ENCODE measurements around the gene ZNF410. TPM values are rescaled to one million over a fixed set of nuclear protein-coding genes. Genes with fewer than 3 reads are reported as not detected.
A peak's percentile ranks its signal among the peaks of the same experiment; 100 is the strongest.
"Not testable (repeated sequence)": the region's sequence is repeated elsewhere in the genome, so short reads cannot be mapped to it uniquely, and the experiment has no call there.

Gene ZNF410, protein sequence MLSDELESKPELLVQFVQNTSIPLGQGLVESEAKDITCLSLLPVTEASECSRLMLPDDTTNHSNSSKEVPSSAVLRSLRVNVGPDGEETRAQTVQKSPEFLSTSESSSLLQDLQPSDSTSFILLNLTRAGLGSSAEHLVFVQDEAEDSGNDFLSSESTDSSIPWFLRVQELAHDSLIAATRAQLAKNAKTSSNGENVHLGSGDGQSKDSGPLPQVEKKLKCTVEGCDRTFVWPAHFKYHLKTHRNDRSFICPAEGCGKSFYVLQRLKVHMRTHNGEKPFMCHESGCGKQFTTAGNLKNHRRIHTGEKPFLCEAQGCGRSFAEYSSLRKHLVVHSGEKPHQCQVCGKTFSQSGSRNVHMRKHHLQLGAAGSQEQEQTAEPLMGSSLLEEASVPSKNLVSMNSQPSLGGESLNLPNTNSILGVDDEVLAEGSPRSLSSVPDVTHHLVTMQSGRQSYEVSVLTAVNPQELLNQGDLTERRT
- polyA plus RNA-seq (ENCODE audit: insufficient read length) = 65.5 TPM
- long read RNA-seq, donor 1, transcript ZNF410-211 (12 exons, 2,601 nt) = major isoform, 6 of 24 reads
- long read RNA-seq, donor 1, partial matches to known transcripts = 13 of 24 reads
- long read RNA-seq, donor 1, other reads (novel, unspliced or antisense) = 0 of 24 reads
- long read RNA-seq, donor 2, partial matches to known transcripts = 0 of 5 reads
- long read RNA-seq, donor 2, other reads (novel, unspliced or antisense) = 0 of 5 reads
- long read RNA-seq, donor 3, partial matches to known transcripts = 0 of 5 reads
- long read RNA-seq, donor 3, other reads (novel, unspliced or antisense) = 0 of 5 reads
- long read RNA-seq, donor 4, partial matches to known transcripts = 0 of 1 reads
- long read RNA-seq, donor 4, other reads (novel, unspliced or antisense) = 0 of 1 reads
- long read RNA-seq, donor 5, transcript ZNF410-211 (12 exons, 2,601 nt) = major isoform, 14 of 29 reads
- long read RNA-seq, donor 5, partial matches to known transcripts = 13 of 29 reads
- long read RNA-seq, donor 5, other reads (novel, unspliced or antisense) = 0 of 29 reads
- long read RNA-seq, donor 6, transcript ZNF410-211 (12 exons, 2,601 nt) = major isoform, 5 of 16 reads
- long read RNA-seq, donor 6, partial matches to known transcripts = 9 of 16 reads
- long read RNA-seq, donor 6, other reads (novel, unspliced or antisense) = 0 of 16 reads
- long read RNA-seq, donor 7, partial matches to known transcripts = 0 of 5 reads
- long read RNA-seq, donor 7, other reads (novel, unspliced or antisense) = 0 of 5 reads
- long read RNA-seq, donor 8, transcript ZNF410-211 (12 exons, 2,601 nt) = major isoform, 5 of 5 reads
- long read RNA-seq, donor 8, partial matches to known transcripts = 0 of 5 reads
- long read RNA-seq, donor 8, other reads (novel, unspliced or antisense) = 0 of 5 reads

DNA sequence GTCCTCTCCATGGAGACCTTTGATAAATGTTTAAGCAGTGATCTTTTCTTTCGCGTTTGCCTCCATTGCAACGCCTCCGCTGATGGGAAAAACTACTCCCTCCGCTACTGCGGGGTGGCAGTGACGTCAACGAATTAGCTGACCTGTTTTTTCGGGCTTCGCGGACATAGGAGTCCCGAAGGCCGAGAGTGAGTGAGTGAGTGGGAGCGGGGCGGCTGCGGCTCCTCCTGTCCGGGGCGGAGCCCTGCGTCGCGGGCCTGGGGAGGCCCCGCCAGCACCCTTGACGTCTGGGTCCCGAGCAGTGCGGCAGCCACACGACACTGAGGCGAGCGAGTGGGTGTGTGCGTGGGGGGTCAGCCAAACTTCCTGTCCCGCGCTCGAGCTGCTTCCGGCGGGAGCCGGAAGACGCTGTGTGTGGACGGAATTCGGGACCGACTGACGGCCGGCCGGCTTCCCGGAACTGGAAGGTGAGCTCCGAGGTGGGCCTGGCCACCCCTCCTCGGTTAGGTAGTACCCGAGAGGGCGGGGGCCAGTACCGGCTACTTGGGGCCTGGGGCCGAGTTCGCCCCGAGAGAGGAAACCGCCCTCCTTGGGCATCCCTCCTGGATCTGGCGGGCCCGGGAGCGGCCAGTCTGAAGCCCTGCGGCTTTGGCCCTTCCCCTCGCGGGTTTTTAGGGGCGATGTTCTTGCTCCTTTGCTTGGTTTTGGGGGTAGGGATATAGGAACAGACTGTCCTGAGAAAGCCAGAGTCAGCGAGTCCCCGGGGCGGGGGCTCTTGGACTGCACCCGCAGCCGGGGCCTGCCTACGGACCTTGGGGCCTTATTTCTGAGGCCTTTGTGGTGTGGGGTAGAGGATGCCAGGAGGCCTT lies at the start of gene ZNF410:
Gene ZNF410, plus strand, starts transcription at position 411 of the 869 bp plus-strand sequence. CDS start 5,317 bp downstream, outside the sequence.
- peak; percentile 91 for DNase-seq

DNA sequence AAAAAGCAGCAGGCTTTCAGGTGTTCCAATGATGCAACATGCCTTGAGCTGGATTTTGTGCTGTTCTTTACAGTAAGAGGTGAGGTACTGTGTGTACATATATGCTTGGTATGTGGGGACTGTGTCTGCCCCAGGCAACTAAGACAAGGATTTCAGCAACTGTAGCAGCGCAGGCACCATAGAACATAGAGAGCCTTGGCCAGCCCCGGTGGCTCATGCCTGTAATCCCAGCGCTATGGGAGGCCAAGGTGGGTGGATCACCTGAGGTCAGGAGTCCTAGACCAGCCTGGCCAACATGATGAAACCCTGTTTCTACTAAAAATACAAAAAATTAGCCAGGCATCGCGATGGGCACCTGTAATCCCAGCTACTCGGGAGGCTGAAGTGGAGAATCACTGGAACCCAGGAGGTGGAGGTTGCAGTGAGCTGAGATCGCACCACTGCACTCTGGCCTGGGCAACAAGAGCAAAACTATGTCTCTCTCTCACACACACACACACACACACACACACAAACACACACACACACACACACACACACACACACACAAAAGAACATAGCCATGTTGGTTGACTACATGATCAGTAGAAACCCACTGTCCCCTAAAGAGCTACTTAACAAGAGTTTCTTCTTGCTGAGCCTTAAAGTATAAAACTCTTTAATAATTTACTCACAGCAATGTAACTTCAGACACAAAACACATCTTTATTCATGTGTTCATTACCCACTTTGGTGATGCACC lies 48.2 kb upstream of the ZNF410 start:
- not testable (repeated sequence) for DNase-seq

DNA sequence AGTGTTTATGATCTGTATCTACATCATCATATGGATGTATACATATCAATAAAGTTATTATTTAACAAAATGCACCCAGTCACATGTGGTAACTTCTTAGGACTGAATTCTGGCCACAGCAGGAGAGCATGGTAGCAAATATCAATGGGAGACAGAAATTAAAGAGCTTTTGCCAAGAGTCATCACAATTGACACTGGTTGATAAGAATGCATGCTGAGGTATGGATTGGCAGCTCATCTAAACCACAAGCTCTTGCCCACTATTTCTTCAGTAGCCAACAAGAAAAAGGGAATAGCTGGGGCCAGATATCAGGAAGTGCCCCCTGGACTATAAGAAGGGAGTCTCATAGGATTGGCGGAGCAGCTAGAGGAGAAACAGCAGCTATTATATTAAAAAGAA lies 44.5 kb upstream of the ZNF410 start:
- no peak for DNase-seq

DNA sequence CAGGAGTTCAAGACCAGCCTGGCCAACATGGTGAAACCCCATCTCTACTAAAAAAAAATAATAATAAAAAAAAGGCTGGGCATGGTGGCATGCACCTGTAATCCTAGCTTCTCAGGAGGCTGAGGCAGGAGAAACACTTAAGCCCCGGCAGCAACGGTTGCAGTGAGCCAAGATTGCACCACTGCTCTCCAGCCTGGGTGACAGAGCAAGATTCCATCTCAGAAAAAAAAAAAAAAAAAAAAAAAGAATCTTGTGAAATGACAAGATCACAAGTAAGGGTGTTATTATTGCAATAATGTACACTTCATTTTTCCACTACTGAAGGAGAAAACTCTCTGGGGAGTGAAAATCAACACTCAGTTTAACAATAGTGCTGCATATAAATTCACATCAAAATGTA lies 43.8 kb upstream of the ZNF410 start:
- DNase-seq = no peak

DNA sequence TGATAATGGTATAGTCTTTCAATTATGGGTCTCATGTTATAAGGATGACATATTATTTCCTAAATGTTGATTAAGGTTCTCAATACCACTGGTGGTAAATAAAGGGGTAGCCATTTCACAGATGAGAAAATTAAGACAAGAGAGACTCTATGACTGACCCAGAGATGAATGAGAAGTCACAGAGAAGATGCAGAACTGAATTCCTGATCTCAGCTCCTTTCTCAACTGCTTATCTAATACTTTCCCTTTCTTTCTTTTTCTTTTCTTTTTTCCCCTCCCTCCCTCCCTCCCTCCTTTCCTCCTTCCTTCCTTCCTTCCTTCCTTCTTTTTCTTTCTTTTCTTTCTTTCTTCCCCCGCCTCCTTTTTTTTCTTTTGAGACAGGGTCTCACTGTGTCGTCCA lies 43.4 kb upstream of the ZNF410 start:
- DNase-seq = no peak

DNA sequence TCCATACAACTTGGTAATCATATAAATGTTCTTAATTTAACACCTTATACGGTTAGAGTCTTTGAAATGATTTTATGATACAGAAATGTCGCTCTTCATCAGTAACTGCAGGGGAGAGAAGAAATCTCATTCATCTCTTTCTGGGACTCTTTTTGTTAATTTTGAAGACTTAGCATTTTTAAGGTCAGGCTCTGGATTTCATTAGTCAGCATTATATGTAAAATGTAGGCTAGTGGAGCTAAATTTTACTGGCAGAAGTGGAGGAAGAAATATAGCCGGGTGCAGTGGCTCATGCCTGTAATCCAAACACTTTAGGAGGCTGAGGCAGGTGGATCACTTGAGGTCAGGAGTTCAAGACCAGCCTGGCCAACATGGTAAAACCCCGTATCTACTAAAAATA lies 39.7 kb upstream of the ZNF410 start:
- no peak for DNase-seq

DNA sequence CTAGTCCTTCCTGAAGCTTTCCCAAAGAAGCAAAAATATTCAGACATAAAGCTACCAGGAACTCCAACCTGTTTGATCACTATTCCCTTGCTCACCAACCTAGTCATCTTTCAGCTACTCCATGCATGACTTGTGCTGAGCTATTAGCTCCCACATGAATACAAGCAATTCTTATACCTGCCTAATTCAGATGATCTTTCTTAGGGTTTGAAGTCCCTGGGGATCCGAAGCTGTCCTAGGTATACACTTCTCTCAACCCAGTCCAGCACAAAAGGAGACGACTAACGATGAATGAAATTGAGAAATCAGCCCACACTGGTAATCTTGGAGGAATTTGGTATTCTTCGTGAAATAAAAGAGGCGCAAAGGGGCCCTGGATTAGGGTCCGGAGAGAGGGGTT lies 35.7 kb upstream of the ZNF410 start:
- DNase-seq = no peak

DNA sequence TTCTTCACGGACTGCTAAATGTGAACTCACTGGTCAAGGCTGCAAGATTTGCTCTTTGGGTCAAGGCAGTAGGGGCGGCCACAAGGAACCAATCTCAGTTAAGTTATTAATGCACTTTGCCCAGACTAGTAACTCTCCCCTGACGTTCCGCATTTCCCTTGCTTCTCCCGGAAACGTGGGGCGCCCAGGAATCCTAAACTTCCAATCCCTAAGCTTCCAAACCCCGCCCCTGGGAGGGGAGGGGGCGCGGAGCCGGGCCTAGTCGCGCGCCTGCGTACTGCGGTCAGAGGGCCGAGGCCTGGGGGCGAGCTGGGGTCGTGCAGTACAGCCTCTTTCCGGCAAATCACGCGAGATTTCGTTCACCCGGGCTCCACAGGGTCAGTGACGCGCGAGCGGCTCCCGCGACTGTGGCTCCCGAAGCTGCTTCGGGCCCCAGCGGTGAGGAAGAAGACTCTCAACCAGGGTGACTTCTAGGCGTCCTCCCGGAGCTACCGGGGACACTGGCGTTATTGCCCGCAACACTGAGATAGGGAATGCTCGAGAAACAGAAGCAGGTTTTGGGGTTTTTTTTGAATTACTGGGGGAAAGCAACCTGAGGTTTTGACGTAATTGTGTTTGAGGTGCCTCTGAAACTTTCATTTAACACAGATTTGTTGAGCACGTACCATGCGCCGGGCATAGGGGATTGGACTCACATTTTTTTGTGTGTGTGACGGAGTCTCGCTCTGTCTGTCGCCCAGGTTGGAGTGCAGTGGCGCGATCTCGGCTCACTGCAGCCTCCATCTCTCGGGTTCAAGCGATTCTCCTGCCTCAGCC lies 34.9 kb upstream of the ZNF410 start, which contains the start of gene PTGR2:
Gene PTGR2, plus strand, starts transcription at position 265 of the 816 bp plus-strand sequence. CDS start 7,032 bp downstream, outside the sequence.
- DNase-seq = peak; percentile 98

DNA sequence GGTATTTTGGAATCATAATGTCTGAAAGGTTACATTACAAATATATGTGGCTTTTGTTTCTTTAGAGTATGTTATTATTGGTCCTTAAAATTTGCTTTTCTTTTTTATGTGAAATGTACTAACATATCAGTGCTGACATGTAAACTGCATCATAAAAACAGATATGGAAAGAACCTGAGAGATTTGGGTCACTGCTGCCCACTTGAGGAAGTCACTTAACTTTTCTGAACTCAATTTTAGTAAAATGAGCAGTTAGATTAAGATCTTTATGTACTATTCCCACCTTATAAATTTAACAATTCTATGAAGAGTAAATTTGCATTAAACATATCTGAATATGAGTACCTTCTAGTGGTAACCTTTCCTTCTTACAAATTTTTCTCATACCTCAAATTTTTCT lies 27.5 kb upstream of the ZNF410 start:
- no peak for DNase-seq

DNA sequence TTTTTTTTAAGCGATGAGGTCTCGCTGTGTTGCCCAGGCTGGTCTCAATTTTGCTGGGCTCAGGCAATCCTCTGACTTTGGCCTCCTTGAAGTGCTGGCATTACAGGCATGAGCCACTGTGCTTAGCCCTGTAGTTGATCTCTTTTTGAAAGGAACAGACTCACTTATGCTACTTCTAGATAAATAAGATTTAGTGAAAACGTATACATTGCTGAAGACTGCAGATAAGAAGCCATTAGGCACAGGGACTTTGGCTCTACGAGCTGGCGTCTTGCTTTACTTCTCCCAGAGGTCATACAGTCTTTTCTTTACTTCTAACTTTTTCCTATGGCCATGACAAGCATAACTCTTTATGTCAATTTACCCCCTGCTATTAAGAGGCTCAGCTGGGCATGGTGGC lies 25.6 kb upstream of the ZNF410 start:
- DNase-seq = no peak

DNA sequence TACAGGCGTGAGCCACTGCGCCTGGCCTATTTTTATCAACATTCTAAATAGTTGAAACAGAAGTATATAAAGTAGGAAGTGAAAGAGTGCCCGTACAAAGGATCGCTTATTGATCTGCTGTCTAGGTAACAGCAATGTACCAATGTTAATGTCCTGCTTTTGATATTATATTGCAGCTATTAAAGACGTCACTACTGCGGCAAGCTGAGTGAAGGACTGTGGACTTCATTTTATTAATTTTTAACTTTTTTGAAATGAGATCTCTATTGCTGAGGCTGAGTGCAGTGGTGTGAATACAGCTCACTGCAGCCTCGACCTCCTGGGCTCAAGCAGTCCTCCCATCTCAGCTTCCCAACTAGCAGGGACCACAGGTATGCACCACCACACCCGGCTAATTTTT lies 24.2 kb upstream of the ZNF410 start:
- DNase-seq = no peak

DNA sequence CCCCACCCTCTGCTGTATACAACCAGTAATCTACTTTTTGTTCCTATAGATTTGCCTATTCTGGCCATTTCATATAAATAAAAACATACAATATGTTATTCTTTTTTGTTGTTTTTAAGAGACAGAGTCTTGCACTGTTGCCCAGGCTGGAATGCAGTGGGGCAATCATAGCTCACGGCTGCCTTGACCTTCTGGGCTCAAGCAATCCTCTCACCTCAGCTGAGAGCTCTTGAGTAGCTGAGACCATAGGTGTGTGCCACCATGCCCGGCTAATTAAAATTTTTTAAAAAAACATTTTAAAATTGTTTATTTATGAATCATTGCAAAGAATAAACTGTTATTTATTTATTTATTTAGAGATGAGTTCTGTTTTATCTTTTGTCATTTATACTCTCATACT lies 23.4 kb upstream of the ZNF410 start:
- DNase-seq = no peak

DNA sequence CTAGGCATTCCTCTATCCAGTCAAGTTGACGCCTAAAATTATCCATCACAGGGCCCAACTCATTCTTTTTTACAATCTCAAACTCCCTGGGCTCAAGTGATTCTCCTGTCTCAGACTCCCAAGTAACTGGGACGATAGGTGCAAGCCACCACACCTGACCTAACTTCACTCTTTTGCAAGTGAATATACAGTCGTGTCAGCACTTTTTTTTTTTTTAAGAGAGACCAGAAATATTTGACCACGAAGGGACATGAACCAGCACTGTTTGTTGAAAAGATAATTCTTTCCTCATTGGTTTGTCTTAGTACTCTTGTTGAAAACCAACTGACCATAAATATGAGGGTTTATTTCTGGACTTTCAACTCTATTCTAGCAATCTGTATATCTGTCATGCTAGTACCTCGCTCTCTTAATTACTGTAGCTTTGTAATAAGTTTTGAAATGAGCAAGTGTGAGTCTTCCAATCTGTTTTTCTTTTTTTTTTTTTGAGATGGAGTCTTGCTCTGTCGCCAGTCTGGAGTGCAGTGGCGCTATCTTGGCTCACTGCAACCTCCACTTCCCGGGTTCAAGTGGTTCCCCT lies 21.0 kb upstream of the ZNF410 start:
- no peak for DNase-seq

DNA sequence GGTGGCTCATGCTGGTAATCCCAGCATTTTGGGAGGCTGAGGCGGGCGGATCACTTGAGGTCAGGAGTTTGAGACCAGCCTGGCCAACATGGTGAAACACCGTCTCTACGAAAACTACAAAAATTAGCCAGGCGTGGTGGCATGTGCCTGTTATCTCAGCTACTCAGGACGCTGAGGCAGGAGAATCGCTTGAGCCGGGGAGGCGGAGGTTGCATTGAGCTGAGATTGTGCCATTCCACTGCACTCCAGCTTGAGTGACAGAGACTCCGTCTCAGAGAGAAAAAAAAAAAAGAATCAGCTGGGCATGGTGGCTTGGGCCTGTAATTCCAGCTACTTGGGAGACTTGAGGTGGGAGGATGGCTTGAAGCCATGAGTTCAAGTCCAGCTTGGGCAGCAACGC lies 16.9 kb upstream of the ZNF410 start:
- not testable (repeated sequence) for DNase-seq

DNA sequence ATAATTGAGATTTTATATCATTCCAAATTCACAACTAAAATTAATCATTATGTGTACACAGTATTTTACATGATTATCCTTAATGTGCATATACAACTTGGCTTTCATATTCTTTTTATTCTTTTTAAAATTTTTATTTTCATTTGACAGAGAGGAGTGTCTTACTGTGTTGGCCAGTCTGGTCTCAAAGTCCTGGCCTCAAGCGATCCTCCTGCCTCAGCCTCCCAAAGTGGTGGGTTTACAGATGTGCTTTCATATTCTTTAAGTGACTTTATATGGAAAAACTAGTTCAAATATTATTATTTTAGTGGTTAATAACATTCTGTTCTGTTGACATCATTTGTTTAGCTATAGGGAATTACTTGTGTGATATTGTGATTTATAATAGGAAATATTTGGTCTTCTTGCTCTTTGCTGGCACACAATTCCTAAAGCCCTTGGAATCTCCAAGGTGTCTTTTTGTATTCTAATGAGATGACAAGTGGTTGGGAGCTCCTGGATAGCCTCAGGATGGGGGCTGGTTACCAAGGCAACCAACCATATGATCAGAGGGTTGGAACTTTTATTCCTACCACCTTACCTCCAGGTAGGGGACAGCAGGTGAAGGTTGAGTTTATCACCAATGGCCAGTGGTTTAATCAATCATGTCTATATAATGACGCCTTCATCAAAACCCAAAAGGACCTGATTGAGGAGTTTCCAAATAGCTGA lies 16.0 kb upstream of the ZNF410 start:
- DNase-seq = no peak

DNA sequence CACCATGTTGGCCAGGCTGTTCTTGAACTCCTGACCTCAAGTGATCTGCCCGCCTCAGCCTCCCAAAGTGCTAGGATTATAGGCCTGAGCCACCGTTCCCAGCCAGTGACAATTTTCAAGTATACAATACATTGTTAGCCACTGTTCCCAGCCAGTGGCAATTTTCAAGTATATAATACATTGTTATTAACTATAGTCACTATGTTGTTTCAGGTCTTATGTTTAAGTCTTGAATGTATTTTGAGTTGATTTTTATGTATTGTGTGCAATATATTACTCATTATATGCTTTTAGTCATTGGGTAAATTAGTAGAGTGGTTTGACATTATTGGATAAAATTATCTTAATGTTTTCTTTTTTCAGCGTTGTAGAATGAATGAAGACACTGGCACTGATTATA lies 13.0 kb upstream of the ZNF410 start:
- DNase-seq = no peak

DNA sequence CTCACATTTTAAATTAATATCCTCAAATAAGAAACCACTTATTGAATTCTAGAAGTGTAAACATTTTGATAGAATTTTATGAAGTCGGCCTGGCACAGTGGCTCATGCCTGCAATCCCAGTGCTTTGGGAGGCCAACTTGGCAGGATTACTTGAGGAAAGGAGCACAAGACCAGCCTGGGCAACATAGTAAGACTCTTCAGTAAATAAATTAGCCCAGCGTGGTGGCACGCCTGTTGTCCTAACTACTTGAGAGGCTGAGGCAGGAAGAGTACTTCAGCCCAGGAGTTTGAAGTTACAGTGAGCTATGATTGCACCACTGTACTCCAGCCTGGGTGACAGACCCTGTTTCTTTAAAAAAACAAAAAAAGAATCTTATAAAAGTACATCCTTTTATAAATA lies 8.9 kb upstream of the ZNF410 start:
- DNase-seq = no peak

DNA sequence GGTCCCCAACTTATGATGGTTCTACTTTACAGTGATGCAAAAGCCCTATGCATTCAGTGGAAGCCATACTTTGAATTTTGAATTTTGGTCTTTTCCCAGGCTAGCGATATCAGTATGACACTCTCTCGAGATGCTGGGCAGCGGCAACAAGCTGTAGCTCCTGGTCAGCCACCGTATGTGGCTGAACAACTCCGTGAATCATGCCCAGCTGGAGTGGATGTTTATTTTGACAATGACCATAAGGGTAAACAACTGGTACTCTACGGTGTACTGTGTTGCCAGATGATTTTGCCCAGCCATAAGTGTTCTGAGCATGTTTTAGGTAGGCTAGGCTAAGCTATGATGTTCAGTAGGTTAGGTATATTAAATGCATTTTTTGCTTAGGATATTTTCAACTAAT lies 8.2 kb upstream of the ZNF410 start:
- no peak for DNase-seq

Data from left kidney (tissue), 8 donors.